ENCODE results near the gene CT55.
"Not testable (repeated sequence)": the region's sequence is repeated elsewhere in the genome, so short reads cannot be mapped to it uniquely, and the experiment has no call there.

Gene CT55, protein sequence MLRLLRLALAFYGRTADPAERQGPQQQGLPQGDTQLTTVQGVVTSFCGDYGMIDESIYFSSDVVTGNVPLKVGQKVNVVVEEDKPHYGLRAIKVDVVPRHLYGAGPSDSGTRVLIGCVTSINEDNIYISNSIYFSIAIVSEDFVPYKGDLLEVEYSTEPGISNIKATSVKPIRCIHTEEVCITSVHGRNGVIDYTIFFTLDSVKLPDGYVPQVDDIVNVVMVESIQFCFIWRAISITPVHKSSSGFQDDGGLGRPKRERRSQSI

DNA sequence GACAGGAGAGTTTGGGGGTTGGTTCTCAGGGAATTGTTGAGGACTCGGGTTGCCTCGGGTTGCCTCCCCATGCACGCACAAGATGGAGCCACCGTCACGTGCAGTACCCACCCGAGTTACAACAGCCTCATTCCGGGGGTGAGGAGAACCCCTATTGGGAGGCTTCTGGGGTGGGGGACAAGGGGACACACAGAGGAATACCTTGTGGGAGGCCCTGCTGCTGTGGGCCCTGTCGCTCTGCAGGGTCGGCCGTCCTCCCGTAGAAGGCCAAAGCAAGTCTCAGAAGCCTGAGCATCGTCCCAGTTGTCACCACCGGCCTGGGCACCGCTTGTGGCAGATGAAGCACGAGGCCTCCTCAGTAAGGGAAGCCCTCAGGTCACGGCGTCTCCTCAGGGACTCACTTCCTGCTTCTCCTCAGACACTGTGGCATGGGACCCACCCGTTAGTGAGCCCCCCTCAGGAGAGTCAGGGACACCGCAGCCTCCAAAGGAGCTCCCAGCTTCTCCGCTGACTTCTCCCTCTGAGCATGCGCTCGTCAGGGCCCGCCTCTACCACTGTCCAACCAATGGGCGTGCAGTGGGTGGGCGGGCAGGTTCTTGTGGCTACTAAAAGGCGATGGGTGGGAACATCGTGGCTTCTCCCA lies at the start of gene CT55:
Gene CT55 (minus strand): TSS at position 522 of the 643 bp plus-strand sequence. CDS start 227 bp downstream, at position 295.
- DNase-seq: no peak

DNA sequence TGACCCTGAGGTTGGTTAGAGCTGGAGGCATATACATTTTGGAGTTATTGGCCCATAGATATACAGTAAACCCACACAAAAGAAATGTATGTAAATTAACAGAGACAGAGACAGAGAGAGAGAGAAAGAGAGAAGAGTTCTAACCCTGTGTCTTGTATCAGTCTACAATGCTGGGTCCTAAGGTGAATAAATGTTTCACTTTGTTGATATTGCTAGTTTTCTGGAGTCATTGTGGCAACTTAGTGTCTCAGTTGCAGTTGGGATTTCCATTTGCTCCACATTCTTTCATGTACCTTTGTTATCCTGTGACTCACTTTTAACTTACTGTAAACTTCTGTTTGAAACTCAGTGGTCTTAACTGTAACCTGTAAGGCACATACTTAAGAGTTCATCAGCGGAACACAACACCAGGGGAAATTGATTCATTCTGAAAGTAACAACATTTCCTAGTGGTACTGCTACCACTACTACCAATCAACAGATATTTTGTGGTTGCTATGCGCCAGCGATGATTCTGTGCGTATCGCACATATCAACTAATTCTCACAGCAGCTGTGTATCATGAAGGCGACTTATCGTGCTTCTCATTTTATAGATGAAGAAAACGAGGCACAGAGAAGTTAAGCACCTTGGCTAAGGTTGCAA lies 42.1 kb upstream of the CT55 start:
- DNase-seq: no peak

DNA sequence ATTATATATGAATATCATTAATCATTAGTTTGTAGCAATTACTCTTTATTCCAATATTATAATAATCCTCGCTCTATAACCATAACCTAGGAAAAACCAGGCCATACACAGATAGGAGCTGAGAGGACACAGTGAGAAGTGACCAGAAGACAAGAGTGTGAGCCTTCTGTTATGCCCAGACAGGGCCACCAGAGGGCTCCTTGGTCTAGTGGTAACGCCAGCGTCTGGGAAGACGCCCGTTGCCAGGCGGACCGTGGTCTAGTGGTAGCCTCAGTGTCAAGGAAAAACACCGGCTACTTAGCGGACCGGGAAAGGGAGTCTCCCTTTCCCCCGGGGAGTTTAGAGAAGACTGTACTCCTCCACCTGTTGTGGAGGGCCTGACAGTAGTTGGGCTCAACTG lies 35.2 kb upstream of the CT55 start:
- not testable (repeated sequence) for DNase-seq

DNA sequence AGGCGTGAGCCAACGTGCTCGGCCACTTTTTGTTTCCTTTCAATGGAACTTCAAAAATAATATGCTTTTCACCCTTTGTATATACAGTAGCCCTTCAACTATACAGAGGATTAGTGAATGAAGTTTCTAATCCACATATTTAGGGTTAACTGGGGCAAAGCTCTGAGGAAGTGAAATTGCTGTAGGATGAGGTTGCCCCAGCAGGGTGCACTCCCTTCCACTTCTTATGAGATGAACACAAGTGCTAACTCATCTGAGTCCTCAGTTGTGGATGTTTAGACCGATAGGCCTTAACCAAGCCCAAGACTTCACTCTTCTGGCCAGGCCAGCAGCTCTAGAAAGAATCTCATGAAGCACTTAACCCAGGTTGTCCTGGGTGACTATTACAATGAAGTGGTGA lies 29.1 kb upstream of the CT55 start:
- no peak for DNase-seq

DNA sequence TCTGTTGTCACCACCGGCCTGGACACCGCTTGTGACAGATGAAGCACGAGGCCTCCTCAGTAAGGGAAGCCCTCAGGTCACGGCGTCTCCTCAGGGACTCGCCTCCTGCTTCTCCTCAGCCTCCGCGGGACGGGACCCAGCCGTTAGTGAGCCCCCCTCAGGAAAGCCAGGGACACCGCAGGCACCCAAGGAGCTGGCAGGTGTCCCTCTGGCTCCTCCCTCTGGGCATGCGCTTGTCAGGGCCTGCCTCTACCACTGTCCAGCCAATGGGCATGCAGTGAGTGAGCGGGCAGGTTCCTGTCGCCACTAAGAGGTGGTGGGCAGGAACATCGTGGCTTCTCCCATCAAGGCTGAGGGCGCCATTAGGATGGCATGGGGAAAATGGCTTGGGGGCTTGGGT lies 23.5 kb upstream of the CT55 start:
- no peak for DNase-seq

DNA sequence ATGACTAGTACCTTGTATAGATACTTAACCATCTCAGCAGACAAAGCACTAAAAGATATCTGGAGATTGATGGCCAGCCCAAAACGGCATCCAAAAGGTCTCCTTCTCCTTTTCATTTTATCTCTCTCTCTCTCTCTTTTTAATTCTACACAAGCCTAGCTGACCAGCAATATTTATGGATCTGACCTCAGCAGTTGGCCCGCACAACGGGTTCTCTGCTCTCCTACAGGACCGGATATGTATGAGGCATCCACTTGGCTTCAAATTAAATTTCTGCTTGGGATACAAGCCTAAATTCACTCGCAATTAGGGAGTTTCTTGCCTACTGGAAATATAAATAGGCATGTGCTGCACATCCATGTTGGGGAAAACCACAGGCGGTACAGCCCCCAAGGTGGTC lies 22.5 kb upstream of the CT55 start:
- DNase-seq: no peak

DNA sequence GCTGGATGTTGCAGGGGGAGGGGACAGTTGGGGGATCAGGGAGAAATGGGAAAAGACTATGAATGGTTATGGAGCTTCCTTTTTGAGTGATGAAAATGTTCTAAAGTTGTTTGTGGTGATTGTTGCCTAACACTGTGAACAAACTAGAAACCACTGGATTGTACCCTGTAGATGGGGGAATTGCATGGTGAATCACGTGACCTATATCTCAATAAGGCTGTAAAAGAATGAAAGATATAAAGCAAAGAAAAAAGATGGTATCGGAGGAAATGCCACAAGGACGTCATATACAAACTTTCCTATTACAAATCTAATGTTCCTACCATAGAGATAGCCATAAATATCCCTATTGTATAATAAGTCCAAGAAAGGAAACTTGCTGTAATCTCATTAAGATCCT lies 20.6 kb upstream of the CT55 start:
- no peak for DNase-seq

DNA sequence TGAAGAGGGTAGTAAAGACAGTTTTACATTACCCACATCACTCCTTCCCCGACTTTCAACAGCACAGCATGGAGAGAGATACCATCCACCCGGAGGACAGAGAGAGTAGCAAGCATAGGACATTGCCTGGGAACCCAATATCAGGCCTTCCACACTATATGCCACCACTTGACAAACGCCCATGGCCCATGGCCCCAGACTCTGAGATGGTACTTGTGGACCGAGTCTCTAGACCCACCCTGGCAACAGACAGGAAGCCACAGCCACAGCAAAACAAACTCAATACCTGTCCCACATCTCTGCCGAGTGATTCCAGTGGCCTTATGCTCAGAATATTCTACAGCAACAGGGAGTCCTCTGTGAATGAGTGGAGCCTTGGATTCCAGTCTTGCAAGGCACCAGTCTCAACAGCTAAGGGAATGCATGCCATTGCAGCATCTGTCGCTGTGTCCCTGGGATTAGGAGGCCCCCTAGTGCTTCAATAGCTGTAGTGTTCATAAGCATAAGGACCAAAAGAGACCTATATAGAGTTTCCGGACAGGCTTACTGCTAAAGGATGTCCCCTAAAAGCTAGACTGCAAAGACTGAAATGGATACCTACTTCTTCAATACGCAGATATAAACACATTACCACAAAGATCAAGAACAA lies 14.7 kb upstream of the CT55 start:
- peak; percentile 0 for DNase-seq

DNA sequence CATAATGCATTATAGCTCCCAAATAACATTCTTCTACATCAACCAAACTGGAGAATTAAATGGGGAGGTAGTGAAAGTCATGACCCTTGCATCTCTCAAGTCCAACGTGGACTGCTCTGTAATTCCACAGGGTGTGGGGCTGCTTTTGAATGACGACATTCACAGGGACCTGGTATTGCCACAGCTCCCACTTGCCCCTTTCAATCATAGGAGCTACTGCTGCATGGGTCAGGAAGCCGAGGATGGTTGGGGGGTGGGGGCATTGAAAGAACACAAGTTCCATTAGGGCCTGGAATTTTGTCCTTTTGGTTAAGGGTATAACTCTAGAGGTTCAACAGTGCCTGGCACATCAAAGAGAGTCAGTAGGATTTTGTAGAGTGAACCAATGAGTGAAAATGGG lies 7.4 kb upstream of the CT55 start:
- DNase-seq: no peak

DNA sequence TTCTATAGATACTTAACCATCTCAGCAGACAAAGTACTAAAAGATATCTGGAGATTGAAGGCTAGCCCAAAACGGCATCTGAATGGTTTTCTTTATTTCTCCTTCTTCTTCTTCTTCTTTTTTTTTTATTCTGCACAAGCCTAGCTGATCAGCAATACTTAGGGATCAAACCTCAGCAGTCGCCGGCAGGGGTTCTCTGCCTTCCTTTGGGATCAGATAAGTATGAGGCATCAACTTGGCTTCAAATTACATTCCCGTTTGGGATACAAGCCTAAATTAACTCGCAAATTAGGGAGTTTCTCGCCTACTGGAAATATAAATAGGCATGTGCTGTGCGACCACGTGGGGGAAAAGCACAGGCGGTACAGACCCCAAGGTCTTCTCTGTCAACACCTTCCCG lies 730 bp downstream of the CT55 start:
- no peak for DNase-seq

DNA sequence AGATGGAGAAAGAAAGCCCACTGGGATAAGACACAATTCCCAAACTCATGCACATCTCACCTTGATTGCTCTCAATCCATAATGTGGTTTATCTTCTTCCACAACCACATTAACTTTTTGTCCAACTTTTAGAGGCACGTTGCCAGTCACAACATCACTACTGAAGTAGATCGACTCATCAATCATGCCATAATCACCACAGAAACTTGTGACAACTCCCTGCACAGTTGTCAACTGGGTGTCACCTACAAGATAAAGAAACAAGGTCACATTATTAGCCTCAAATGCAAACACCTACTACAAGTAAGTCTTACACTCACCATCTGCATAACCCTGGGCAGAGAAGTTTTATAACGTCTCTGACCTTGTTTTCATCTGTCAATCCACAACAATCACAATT lies 1.7 kb downstream of the CT55 start:
- DNase-seq: not testable (repeated sequence)

DNA sequence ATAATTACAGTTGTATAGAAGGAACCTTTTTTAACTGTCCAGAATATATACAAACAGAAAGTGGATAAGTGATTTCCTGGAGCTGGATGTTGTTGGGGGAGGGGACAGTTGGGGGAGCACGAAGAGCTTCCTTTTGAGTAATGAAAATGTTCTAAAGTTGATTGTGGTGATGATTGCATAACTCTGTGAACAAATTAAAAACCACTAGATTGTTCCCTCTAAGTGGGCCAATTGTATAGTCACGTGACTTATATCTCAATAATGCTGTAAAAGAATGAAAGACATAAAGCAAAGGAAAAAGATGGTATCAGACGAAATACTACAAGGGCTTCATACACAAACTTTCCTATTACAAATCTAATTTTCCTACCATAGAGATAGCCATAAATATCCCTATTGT lies 2.7 kb downstream of the CT55 start:
- no peak for DNase-seq

DNA sequence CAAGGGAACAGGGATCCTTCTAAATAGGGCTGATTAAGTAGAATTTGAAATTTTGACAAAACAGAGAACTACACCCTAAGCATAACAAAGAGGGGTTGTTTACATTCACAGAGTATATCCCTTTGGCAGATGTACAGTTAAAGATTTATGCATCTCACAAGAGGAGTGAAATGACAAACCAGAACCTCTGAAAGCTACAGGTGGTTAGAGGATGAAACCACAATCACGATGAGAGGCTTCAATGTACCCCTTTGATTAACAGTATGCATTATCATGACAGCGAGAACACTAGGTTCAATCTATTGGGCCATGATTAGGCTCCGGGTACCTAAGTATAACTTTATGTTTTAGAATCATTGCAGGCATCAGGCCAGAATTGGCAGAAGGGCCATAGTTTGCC lies 16.5 kb downstream of the CT55 start:
- not testable (repeated sequence) for DNase-seq

DNA sequence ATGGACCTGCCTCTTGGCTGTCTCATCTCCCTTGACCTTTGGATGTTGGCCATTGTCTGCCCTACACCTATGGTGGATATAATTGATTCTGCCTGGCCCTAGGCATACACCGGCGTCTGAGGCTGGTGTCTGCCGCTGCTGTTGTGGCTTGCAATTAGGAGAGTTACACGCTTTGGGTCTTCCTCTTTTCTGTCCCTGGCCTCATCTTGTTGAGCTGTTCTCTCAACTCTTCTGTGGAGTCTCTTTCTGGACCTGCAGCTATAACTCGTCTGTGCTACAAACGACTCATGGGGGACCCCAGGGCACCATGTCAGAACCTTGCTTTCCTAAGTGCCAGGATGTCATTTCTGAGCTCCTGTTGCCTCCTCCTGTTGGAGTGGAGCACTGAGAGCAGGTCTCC lies 45.1 kb downstream of the CT55 start:
- not testable (repeated sequence) for DNase-seq

DNA sequence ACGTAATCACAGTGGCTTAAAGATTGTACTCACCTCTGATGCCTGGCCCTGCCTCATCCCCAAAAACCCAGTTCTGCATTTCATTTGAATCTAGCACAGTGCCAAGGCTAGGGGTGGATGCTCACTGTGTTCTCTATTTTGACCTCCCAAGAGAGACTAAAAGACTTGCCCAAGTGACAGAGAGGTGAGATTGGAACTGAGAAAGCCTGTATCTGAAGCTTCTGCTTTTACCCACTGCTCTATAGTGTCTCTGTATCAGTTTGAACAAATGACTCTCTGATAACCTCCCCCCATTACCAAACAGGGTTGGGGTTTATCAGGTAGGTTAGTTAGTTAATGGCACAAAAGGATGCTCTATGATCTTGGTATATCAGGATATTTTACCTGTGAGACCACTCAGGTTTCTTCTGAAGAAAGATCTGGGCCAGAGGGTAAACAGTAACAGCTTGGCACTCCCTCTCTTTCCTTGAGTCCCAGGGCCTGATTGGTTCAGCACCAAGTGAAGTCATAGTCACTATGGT lies 51.1 kb downstream of the CT55 start, which contains the start of gene ETDB:
Gene ETDB (minus strand): TSS at position 471 of the 521 bp plus-strand sequence. CDS start 1,265 bp downstream, outside the sequence.
- not testable (repeated sequence) for DNase-seq

DNA sequence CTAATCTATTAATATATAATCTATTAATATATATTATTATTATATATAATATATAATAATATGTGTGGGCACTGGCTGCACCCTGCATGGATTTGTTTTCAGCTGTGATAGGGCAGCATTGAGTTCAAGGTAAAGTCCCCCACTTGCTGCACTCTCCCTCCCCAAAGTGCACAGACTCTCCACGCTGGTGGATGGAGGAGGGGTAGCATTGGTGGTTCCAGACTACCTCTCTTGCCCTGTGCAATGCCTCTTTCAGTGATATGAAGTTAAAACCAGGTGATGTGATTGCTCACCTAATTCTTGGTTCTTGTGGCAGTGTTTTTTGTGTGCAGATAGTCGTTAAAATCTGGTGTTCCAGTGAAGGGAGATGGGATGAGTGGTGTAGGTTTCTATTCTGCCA lies 55.1 kb downstream of the CT55 start:
- DNase-seq: not testable (repeated sequence)

DNA sequence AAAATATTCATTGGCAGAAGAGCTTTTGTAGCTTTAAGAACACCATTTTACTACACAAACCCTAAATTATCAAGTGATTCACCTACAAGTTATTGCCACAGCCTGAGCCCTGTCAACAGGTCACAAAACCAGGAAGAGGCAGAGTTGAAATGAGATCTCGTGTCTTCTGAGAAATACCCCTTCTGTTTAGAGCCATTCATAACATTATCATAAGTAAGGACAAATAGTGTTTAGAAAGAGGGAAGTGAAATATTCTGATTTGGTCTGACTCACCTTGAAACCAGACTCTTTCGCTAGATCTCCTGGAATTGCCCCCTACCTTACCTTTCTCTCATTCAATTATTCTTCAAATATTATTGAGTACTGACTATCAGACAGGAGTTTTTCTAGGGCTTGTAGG lies 56.8 kb downstream of the CT55 start:
- no peak for DNase-seq

DNA sequence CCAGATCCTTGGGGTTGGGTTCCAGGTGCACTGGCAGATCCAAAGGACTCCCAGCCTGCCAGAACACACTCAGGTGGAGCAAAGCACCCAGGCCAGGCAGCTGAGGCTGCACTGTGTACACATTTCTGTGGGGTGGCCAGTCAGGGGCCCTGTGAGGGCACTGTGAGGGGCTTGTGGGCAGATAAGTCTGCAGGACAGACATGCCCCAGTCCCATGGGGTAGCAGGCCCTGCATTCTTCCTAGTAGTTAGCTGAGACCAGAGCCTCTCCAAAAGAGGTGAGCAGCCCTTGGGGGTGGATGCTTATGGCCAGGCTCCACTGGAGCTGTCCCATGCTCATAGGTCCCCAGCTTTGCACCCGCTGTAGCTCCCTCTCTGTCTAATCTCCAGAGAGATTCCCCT lies 58.5 kb downstream of the CT55 start:
- no peak for DNase-seq

DNA sequence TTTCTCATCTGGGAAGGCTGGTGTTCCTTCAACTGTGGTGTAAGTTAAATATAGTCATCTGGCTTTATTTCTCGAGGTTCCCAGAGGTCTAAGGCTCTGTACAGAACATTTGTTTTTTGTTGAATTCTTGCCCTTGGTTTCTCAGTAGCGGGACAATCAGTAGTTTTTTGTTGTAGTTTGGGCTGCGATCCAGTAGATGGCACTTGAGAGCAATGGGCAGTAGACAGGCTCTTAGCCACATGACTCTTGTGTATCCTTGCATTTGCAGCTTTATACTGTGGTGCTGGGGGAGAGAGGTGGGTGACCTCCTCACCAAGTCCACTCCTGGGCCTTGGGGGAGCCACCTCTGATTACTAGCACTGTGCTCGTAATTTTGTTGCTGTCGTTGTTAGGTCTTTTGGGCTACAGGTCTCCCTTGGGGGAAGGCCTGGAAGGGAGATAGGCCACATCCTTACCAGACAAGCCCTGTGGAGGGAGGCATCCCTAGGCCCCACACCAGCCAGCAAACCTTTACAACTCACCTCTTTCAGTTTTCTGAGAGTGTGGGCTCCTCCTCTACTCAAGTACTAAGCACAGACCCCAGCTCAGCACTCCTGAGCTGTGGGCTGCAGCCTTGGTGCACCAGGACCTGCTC lies 59.0 kb downstream of the CT55 start:
- DNase-seq: no peak

DNA sequence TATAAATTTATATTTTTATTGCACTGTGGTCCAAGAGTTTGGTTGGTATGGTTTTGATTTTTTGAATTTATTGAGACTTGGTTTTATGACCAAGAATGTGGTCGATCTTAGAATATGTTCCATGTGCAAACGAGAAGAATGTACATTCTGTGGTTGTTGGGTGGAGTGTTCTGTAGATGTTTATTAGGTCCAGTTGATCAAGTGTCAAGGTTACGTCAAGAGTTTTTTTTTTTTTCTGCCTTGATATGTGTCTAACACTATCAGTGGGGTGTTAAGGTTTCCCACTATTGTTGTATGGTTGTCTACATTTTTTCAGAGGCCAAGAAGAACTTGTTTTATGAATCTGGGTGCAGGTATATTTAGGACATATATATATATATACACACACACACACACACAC lies 61.6 kb downstream of the CT55 start:
- no peak for DNase-seq

All from GF-D8 (cell line).